ENCODE results near the gene GPC6.

GPC6 gene

DNA sequence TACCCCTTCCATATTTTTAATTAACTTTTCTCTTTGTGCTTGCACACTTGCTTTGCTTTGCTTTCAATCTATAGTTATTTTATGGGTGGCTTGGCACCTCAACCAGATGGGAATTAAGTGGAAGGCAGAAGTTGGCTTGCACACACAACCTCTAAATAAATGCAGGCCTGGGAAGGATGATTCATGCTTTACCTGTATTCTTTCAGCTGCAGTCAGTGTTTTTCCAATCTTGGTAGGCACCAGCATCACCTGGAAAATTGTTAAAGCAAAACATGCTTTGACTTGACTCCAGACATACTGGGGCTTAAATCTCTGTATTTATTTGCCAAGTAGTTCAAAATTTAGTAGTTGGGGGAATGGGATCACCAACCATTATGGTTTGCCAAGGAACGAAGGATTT, 543.0 kb downstream of the GPC6 start:
- TF ChIP-seq, protein P1, sequence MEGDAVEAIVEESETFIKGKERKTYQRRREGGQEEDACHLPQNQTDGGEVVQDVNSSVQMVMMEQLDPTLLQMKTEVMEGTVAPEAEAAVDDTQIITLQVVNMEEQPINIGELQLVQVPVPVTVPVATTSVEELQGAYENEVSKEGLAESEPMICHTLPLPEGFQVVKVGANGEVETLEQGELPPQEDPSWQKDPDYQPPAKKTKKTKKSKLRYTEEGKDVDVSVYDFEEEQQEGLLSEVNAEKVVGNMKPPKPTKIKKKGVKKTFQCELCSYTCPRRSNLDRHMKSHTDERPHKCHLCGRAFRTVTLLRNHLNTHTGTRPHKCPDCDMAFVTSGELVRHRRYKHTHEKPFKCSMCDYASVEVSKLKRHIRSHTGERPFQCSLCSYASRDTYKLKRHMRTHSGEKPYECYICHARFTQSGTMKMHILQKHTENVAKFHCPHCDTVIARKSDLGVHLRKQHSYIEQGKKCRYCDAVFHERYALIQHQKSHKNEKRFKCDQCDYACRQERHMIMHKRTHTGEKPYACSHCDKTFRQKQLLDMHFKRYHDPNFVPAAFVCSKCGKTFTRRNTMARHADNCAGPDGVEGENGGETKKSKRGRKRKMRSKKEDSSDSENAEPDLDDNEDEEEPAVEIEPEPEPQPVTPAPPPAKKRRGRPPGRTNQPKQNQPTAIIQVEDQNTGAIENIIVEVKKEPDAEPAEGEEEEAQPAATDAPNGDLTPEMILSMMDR (conservative IDR thresholded peaks at IDR 0.05), result no peak
- H3K27ac ChIP-seq, result no peak overlapping the region

DNA sequence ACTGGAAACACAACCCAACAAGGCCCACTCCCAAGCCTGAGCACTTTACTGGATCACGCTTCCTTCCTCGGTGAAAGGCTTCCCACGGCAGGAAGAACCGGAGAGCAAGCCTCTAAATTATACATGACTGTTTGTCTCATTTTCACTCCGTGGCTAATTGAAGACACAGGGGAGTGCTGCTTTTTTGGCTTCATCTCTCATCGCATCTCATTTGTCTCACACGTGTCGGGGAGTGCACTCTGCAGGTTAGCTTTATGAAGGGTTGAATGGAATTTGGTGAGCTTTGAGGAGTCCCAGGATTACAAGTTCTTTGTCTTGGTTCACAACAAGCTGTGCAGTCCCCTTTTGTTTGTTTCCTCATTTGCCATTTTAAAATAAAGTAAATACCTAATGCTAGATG, 544.6 kb downstream of the GPC6 start:
- TF ChIP-seq, protein P1 (conservative IDR thresholded peaks at IDR 0.05), result no peak
- no peak overlapping the region for H3K27ac ChIP-seq

DNA sequence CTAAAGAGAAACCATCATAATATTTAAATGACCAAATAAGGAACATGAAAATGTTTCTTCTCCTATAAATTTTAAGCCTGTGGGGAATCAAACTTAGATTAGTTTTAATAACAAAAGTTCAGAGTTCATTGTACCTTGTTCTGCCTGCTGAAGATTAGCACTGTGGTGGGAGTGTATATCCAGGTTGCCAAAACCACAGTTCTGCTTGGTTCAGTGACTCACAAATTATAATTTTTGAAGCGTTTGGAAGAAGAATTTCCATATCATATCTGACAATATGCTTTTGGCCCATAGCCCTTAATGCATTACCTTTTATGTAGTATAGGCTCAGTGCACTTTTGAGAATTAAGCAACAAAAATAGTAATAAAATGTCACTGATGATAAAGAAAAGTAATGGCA, 545.2 kb downstream of the GPC6 start:
- TF ChIP-seq, protein P1 (conservative IDR thresholded peaks at IDR 0.05), result no peak
- H3K27ac ChIP-seq, result no peak overlapping the region

DNA sequence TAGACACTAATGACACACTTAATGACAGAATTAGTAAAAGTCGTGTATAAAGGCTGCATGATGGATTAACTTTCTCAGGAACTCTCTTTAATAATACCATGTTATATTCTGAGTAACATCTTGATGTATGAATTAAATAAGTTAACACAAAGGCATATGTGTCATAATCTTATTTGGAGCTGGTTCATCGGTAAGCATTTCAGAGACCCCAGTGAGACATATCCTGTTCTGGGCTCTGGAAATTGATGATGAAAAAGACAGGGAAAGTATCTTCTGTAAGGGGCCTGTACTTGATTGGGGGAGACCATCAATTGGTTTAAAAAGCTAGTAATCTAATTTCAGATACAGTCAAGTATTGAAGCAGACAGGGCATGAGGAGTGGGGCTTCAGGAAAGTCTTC, 547.9 kb downstream of the GPC6 start:
- no peak overlapping the region for H3K27ac ChIP-seq

DNA sequence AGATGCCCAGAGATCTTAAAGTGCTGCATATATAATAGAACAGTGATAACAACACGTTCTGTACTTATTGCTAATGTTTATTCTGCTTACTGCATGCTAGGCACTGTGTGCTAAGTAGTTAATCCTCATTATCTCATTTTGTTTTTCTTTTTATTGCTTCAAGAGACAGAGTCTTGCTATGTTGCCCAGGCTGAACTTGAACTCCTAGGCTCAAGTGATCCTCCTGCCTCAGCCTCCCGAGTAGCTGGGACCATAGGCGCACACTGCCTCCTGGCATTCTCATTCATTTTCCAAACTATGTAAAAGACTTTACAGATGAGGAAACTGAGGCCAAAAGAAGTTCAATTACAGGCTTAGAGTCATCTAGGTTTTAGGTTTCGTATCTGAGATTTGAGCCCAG, 548.4 kb downstream of the GPC6 start:
- H3K27ac ChIP-seq, result no peak overlapping the region
- TF ChIP-seq, protein P1 (conservative IDR thresholded peaks at IDR 0.05), result no peak

More for the DNA sequence above, 547.9 kb downstream of the GPC6 start:
- TF ChIP-seq, protein P1 (conservative IDR thresholded peaks at IDR 0.05), result no peak

DNA sequence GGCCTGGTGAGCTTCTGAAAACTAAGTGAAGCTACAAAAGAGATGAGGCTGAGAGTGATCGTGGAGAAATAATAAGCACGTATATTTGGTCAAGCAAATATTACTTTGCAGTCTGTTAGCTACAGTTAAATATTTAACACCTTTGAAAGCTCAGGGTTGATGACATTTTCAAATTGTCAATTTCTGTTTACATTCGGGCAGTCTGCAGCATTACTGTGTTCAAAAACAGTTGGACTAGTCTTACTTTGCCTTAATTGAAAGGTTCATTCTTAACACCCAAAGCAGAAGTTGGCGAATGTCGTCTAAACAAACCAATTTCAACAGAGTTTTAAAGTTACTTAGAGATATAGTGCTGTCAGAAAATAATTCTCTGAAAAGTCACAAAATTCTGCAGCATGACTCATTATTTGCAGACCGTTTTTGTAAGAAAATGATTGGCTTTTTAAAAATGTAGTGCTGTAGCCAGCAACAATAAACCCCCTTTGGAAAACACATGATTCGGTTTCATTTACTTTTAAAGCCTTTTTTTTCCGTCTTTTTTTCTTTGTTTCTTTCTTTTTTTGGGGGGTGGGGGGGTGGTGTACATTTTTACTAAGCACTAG, 549.0 kb downstream of the GPC6 start:
- H3K27ac ChIP-seq, result no peak overlapping the region
- TF ChIP-seq, protein P1 (conservative IDR thresholded peaks at IDR 0.05), result no peak

DNA sequence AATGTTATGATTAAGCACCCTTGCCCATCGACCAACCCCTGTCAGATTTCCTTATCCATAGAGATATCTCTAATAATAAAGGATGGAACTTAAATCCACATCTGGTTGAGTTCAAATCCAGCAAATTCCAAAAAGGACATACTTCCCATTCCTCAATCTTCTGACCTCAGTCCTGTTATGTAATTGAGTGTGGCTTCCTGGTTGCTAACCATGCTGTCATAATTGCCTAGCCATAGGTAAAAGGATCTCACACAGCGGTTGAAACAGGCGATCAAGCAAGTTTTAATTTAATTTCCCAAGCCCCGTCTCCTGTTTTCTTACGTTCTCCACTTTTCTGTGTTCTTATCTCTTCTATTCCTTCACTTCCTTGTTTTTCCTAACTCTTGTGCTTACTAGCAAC, 550.3 kb downstream of the GPC6 start:
- no peak overlapping the region for H3K27ac ChIP-seq
- TF ChIP-seq, protein P1 (conservative IDR thresholded peaks at IDR 0.05), result no peak
